Raji (cell line): ENCODE measurements around the gene FNBP1L.

Experiments used
- POLR2A ChIP-seq: IDR thresholded peaks from 2 replicates; pipeline ENCODE4 v1.6.1; 2011; ENCODE audit warnings: low read depth, low read length, control low read depth; ENCODE audit not compliant: insufficient read depth

FNBP1L gene

DNA sequence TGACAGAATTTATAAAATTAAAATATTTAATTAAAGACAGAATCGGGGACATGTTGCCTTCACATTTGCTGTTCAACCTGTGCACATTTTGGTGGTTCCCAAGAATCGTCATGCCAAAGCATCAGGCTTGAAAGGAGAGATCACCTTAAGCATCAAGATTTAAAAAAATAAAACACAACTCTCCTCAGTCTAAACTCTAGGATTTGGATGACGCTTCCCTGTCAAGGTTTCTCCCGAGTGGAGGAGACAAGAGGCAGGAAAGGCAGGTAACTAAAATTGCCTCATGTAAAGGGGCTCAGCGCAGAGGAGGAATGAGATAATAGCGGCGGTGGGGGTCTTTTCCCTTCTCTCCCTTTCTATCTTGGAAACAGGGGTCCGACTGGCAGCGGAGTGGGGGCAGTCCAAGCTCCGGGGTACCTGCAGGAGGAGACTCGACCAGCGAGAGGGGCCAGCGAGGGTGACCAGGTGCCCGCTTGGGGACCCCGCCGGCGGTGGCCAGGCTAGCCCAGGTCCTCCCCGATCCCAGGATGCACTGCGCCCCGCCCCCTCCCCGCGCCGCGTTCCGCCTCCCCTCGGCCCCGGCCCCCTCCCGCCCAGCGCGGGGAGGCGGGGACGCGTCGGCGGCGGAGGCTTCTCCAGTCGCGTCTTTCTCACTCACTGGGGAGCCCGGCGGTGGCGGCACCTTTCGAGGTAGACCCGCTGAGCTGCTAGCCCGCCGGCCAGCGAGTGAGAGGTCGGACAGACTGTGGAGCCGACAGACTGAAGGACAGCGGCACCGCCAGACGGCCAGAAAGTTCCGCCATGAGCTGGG lies at the start of gene FNBP1L:
FNBP1L (plus strand) TSS at position 638 of the 811 bp plus-strand sequence; CDS start at position 802, 164 bp downstream.
- TF ChIP-seq POLR2A, result no peak

DNA sequence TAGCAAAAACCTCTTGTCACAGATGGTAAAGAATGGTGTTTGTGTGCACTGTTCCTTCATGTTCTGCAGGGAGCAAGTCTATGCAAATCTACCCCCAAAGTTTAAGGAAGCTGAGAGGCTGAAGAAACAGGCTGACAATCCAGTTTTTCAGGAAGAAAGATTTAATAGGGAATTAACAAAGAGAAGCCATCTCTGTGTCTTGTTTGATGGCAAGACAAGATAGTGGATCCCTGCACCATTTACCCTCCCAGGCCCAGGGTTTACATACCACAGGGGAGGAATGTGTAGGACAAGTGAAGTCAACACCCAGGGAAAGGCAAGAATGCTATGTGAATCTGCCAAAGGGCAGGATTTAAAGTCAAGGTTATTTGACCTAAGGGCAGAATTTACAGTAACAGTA lies 48.1 kb upstream of the FNBP1L start:
- no peak for TF ChIP-seq POLR2A

DNA sequence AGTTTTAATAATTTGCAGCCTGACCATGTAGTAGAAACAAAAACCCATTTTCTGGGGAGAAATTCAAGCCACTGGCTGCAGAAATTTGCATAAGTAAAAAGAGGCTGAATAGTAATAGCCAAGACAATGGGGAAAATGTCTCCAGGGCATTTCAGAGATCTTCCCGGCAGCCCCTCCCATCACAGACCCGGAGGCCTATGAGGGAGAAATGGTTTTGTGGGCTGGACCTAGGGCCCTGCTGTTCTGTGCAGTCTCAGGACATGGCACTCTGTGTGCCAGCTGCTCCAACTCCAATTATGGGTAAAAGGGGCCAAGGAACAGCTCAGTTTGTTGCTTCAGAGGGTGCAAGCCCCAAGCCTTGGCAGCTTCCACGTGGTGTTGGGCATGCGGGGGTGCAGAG lies 39.7 kb upstream of the FNBP1L start:
- TF ChIP-seq POLR2A, result no peak

DNA sequence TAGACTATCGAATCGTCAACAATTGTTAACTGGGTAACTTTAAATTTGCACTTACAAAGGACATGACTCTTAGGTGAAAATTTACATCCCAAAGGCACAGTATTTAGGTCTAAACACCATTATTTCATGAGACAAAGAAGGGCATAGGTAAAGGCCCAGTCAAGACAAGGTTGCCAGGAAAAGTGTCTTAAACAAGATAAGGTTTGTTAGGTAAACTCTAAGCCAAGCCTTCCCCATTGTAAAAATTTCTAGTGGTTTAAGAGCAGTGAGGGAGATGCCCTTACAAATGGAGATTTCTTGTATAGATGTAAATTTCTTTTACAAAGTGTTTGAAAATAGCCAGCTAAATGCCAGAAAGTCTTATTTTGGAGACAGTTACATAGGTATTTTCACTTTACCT lies 36.9 kb upstream of the FNBP1L start:
- TF ChIP-seq POLR2A, result no peak

DNA sequence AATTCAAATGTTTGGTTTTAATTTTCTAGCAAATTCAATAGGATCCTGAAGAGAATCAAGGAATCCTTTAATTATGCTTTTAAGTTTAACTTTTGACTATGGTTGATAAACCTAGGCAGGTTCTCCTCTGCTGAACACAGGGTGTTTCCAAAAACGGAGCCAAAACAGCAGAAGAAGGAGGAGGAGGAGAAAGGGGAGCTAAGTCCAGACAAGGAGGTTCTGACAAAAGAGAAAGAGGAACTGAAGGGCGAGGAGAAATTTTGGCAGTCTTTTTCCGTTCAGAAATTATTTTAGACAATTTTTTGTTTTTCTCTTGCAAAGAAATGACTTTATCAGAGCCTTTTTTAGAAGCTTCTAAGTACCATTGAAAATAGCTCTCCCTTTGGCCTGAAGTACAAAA lies 33.2 kb upstream of the FNBP1L start:
- no peak for TF ChIP-seq POLR2A

DNA sequence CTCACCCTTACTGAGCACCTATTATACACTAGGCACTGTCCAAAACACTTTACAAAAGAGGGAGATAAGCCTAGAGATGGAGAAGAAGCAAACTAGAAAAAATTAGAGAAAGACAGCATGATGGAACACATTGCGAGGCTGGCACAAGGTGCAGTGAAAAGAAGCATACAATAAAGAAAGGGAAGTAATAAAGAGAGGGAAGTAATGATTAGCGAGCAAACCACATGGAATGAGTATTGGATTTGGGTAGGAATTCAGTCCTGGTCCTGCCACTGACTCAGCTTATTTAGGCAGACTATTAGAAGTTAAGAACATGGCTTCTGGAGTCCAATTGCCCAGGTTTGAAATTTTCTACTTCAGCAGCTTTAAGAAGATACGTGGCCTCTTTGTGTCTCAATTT lies 32.6 kb upstream of the FNBP1L start:
- TF ChIP-seq POLR2A, result no peak

DNA sequence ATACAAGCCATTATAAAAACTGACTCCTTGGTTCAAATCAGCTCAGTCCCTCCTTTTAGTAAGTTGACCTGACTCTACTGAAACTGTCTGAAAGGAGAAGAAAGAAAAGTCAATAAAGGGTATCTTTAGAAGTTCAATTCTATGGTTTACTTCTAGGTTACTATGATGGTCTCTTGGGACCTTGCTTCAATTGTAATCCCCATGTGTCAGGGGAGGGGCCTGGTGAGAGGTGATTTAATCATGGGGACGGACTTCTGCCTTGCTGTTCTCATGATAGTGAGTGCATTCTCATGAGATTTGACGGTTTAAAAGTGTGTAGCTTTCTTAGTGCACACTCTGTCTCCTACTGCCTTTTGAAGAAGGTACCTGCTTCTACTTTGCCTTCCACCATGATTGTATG lies 31.7 kb upstream of the FNBP1L start:
- no peak for TF ChIP-seq POLR2A

DNA sequence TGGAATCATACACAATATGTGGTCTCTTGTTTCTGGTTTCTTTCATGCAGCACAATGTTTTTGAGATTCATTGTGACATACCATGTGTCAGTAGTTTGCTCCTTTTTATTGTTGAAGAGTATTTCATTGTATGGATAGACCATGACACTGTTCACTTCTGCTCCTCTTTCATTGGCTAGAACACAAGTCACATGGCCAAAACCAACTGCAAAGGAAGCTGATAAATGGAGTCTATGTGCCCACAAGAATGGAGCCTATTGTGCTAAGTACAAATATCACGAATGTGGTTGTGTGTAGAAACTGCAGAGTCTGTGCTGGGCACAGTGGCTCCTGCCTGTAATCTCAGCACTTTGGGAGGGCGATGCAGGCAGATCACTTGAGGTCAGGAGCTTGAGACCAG lies 28.6 kb upstream of the FNBP1L start:
- TF ChIP-seq POLR2A, result no peak

DNA sequence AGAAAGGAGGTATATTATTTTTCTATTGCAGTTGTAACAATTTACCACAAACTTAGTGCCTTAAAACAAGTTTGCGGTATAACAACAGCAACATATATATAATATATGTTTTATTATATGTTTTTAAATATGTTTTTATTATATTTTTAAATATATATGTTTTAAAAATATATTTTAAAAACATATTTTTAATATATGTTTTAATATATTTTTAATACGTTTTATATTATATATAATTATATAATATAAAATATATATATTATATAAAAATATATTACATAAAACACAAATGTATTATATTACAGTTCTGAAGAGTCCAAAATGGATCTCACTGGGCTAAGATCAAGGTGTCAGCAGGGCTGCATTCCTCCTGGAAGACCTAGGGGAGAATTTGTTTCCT lies 27.5 kb upstream of the FNBP1L start:
- no peak for TF ChIP-seq POLR2A

DNA sequence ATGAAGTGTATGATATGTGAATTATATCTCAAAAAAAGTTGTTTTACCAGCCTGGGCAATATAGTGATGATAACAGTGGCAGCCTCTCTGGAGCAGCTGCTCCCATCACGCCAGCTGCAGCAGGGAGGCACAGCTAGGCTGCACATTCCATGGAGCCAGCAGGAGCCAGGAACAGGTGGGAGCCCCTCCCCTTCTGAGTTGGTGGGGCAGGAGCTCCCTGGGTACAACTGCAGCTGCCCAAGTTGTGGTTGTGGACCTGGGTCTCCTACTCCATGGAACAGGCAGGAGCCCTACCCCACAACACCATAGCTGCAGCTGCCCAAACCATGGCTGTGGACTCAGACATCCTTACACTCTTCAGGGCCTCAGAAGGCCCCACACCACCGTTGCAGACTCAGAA lies 21.7 kb upstream of the FNBP1L start:
- TF ChIP-seq POLR2A, result no peak

DNA sequence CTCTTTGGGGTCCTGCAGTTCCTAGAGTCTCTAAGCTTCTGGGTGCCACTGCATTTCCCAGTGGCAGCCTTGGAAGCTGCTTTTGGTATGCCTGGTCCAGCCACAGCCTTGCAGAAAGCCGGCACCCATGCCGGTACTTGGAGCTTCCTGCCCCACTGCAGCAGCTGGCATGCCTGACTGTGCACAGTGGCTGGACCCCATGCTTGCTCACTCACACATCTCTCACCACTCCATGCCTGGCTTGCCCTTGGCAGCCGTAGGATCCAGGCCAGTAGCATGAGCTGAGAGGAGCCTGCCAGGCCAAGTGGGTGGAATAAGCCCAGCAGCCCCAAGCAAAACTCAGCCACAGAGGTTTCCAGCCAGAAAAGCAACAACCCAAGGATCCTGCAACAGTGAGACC lies 20.3 kb upstream of the FNBP1L start:
- TF ChIP-seq POLR2A, result no peak

DNA sequence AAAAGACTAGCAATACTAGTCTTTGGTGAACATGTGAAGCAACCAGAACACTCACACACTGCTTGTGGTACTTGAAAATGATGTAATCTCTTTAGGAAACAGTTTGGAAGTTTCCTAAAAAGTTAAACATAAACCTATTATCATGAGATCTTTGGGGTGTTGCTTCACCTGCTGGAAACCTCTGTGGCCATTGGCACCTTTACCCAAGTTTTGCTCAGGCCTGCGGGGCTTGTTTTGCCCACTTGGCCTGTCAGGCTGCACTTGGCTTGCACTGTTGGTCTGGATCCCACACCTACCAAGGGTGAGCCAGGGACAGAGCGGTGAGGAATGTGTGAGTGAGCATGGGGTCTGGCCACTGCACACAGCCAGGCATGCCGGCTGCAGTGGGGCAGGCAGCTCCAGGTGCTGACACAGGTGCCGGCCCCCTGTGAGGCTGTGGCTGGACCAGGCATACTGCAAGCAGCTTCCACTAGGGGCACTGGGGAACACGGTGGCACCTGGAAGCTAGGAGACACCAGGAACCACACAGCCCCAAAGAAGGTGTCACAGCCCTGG lies 14.4 kb upstream of the FNBP1L start:
- no peak for TF ChIP-seq POLR2A

DNA sequence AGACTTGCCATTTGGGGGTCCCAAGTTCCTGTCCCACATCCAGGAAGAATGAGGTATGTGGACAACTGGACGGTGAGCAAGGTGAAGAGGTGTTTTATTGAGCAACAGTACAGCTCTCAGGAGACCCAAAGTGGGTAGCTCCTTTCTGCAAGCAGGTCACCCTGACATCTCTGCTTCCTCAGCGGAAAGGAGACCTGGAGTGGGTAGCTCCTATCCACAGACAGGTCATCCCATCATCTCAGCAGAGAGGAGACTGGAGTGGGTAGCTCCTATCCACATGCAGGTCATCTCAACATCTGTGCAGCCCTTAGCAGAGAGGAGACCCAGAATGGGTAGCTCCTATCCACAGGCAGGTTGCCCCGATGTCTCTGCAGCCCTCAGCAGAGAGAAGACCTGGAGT lies 13.8 kb upstream of the FNBP1L start:
- TF ChIP-seq POLR2A, result no peak

DNA sequence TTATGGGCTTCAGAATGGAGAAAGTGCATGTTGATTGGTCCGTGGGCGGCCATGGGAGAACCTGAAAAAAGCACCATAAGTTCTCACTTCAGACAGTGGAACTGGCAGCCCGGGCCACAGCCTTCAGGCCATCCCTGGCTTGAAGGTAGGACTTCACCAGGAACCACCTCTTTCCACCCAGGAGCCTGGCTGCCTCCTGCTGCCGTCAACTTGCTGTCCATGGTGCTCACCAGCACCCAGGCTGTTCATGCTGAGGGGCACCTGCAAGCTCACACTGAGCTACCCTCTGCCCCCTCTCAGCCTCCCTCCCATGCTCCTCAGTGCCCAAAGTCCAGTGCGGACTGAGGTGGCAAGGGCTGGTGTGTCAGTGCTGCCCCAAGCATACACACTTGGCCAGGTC lies 12.9 kb upstream of the FNBP1L start:
- no peak for TF ChIP-seq POLR2A

DNA sequence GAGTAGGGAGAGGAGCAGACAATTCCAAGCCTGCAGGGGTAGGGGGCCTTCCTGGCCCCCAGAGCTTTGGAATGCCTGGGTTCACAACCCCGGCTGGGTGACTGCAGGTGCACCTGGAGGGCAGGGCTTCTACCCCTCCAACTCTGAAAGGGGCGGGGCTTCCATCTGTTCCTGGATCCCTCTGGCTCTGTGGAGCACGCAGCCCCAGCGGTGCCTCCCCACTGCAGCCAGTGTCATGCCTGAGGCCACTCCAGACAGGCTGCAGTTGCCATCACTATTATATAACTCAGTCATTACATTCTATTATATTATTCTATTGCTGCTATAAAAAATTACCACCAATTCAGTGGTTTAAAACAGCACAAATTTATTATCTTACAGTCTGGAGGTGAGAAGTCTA lies 12.5 kb upstream of the FNBP1L start:
- no peak for TF ChIP-seq POLR2A

DNA sequence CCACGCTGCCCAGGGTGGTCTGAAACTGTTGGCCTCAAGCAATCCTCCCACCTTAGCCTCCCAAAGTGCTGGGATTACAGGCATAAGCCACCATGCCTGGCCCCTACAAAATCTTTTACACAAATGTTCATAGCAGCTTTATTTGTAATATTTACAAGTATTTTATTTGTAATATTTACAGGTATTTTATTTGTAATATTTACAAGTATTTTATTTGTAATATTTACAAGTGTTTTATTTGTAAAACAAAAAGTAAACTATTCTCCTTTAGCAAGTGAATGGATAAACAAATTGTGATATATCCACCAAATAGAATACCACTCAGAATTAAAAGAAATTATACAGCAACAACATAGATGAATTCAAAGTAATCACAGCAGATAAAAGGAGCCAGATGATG lies 11.4 kb upstream of the FNBP1L start:
- no peak for TF ChIP-seq POLR2A
